ENCODE measurements around the gene SLC35B4.

DNA sequence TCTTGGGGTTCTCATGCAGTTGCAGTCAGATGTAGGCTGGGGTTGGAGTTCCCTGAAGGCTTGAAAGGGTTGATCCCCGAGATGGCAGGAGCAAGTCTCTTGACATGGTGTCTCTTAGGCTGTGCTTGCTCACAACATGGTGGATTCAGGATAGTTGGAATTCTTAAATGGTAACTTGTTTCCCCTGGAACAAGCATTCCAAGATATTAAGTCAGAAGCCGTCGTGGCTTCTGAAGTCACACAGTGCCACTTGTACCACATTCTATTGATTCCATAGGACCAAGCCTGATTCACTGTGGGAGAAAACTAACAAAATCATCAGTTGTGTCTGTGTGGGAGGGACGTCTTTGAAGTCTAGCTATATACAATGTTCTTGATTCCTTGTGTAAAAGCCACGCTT is 3.5 kb upstream of the SLC35B4 start:
- TF ChIP-seq, protein P1, sequence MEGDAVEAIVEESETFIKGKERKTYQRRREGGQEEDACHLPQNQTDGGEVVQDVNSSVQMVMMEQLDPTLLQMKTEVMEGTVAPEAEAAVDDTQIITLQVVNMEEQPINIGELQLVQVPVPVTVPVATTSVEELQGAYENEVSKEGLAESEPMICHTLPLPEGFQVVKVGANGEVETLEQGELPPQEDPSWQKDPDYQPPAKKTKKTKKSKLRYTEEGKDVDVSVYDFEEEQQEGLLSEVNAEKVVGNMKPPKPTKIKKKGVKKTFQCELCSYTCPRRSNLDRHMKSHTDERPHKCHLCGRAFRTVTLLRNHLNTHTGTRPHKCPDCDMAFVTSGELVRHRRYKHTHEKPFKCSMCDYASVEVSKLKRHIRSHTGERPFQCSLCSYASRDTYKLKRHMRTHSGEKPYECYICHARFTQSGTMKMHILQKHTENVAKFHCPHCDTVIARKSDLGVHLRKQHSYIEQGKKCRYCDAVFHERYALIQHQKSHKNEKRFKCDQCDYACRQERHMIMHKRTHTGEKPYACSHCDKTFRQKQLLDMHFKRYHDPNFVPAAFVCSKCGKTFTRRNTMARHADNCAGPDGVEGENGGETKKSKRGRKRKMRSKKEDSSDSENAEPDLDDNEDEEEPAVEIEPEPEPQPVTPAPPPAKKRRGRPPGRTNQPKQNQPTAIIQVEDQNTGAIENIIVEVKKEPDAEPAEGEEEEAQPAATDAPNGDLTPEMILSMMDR (IDR thresholded peaks at IDR 0.05), result no peak
- no peak for TF ChIP-seq EZH2 (IDR thresholded peaks at IDR 0.05; ENCODE audit: borderline replicate concordance, insufficient read depth, low read depth, low read length, poor library complexity, severe bottlenecking)

Data from B cell (primary cell).